Stimulated activated naive CD4-positive, alpha-beta T cell treated with Interleukin-2 at 50 U/mL for 16 hours (primary cell): ENCODE data around the gene SPOUT1.
"Not testable (repeated sequence)": the region's sequence is repeated elsewhere in the genome, so short reads cannot be mapped to it uniquely, and the experiment has no call there.

Source experiments
- DNase-seq: peaks from one replicate; lab custom pipeline; 2025; lab: John Stamatoyannopoulos, UW

SPOUT1 gene, protein sequence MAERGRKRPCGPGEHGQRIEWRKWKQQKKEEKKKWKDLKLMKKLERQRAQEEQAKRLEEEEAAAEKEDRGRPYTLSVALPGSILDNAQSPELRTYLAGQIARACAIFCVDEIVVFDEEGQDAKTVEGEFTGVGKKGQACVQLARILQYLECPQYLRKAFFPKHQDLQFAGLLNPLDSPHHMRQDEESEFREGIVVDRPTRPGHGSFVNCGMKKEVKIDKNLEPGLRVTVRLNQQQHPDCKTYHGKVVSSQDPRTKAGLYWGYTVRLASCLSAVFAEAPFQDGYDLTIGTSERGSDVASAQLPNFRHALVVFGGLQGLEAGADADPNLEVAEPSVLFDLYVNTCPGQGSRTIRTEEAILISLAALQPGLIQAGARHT

DNA sequence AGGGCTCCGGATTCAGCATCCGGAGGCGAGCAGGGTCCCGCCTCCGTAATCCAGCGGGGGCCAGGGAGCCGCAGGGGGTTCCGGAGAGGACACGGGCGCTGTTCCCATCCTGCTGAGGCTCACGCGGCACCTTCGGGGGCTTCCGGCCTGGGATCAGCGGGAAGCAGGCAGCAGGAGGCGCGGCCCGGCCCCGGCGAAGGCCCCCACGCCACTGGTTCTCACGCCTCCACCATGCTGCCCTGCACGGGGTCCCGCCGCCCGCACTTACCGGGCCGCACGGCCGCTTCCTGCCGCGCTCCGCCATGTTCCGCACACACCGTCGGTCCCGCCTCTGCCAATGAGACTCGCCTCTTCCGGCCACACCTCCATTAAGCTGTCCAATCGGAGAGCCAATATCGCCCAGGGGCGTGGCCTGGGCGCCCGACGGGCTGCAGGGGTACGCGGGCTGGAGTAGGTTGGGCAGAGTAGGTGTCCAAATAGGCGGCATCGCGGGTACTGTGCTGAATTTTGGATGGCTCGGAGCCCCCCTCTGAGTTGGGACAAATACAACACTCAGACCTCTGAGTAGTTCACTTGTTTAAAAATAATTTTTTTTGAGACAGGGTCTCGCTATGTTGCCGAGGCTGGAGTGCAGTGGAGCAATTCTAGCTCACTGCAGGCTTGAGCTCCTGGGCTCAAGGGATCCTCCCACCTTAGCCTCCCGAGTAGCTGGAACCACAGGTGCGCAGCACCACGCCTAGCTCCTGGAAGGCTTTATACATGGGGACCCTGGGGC, at the start of gene SPOUT1:
Gene SPOUT1 (minus strand): TSS at position 318 of the 775 bp plus-strand sequence. CDS start 14 bp downstream, at position 304.
- DNase-seq, result peak; percentile 89

DNA sequence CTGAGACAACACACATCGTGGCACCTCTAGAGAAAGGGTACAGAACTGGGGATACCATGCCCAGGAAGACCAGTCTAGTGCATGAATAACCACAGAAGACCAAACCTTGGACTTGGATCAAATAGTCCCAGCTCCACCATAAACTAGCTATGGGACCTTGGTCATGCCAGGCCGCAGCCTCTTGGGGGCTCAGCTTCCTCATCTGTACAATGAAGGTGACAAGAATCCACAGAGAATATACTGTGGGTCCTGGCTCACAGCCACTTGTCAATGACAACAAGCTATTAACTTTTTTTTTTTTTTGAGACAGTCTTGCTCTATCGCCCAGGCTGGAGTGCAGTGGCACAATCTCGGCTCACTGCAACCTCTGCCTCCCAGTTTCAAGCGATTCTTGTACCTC, 48.3 kb upstream of the SPOUT1 start:
- DNase-seq, result no peak

DNA sequence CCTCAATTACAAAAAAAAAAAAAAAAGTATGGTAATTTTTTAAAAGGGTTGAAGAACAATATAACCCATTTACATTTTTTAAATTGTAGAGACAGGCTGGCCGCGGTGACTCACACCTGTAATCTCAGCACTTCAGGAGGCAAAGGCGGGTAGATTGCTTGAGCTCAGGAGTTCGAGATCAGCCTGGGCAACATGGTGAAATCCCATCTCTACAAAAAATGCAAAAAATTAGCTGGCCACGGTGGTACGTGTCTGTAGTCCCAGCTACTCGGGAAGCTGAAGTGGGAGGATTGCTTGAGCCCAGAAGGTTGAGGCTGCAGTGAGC, 41.3 kb upstream of the SPOUT1 start:
- DNase-seq, result not testable (repeated sequence)

DNA sequence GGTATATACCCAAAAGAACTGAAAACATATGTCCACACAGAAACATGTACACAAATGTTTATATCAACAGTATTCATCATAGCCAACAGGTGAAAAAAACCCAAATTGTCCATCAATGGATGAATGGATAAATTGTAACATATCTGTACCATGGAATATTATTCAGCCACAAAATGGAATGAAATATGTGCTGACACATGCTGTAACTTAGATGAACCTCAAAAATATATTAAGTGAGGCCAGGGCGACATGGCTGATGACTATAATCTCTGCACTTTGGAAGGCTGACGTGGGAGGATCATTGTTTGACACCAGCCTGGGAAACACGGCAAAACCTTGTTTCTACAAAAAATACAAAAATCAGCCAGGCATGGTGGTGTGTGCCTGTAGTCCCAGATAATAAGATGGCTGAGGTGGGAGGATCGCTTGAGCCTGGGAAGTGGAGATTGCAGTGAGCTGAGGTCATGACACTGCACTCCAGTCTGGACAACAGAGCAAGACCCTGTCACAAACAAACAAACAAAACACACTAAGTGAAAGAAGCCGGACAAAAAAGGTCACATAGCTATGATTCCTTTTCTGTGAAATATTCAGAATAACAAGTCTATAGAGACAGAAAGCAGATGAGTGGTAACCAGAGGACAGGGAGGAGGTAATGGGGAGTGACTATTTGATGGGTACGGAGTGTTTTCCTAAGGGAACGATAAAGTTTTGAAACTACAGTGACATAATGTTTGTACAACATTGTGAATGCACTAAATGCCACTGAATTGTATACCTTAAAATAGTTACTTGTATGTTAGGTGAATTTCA, 40.7 kb upstream of the SPOUT1 start:
- DNase-seq, result no peak

DNA sequence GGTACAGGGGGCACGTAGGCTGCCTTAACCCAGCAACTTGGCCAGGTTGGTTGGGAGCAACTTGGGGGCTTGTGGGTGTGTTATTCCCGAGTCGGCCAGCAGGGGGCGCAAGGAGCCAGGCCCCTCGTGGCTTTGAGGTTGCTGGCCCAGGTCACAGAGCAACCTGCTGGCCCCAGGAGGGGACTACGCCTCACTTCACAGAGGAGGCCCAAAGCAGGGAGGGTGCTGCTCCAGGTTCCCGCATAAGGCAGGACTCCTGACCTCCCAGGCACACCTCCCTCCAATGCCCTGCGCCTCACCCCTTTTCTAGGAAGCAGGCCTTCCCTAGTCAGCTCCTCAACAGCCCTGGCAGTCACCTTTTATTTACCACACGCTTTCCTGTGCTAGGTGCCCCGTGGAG, 34.1 kb upstream of the SPOUT1 start:
- DNase-seq, result peak; percentile 77

DNA sequence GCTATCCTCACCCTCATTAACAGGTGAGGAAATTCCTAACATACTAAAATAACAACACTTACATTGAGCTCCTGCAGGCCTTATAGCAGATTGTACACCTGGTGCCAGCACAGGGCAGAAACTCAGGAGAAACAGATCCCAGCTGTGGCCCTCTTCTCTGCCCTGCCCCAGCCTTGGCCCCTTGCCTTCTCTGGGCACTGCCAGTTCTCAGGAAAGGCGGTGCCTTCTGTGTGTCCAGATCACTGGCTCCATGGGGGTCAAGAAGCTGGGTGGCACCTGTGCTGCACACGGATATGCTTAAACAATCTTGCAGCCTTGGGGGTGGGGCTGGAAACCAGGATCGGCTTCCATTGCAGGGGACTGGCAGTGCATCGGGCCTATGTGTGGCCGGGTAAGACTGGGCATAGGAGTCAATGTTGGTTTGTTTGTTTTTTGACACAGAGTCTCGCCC, 32.8 kb upstream of the SPOUT1 start:
- DNase-seq, result no peak

DNA sequence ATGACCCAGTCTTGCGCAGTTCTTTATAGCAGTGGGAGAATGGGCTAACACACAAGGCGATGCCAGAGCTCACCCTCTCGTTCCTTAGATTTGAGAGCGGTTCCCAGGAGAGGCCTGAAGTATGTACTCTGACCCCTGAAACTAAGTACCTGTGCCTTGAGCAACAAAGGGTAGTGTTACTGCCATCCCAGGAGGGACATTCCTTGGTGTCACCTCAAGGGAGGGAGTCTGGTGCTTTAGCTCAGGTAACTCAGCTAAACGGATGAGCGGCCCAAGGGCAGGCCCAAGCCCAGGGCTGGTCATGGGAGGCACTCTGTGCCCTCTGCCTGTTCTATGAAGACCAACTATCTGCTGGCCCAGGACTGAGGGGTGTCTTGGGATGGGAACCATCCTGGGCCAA, 31.9 kb upstream of the SPOUT1 start:
- no peak for DNase-seq

DNA sequence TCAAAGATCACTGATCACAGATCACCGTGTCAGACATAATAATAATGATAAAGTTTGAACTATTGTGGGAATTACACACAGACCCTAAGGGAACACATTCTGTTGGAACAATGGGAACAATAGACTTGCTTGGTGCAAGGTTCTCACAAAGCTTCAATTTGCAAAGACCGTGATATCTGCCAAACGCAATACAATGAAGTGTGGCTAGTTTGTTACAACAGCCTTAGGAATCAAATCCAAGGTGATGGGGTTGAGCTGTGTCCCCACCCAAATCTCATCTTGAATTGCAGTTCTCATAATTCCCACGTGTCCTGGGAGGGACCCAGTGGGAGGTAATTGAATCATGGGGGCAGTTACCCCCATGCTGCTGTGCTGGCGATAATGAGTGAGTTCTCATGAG, 31.3 kb upstream of the SPOUT1 start:
- DNase-seq, result no peak

DNA sequence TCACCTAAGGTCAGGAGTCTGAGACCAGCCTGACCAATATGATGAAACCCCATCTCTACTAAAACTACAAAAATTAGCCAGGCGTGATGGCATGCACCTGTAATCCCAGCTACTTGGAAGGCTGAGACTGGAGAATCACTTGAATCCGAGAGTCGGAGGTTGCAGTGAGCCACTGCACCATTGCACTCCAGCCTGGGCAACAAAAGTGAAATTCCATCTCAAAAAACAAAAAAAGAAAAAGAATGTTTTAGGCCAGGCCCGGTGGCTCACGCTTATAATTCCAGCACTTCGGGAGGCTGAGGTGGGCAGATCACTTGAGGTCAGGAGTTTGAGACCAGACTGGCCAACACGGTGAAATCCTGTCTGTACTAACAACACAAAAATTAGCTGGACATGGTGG, 28.9 kb upstream of the SPOUT1 start:
- DNase-seq, result not testable (repeated sequence)

DNA sequence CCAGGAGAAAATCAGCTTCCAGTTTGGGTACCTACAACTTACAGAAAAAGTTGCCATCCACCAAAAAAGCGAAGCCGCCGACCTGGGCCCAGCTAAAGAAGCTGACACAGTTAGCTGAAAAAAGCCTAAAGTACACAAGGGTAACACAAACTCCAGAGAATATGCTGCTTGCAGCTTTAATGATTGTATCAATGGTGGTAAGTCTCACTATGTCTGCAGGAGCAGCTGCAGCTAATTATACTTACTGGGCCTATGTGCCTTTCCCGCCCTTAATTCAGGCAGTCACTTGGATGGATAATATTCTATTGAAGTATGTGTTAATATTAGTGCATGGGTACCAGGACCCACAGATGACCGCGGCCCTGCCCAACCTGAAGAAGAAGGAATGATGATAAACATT, 24.9 kb upstream of the SPOUT1 start:
- not testable (repeated sequence) for DNase-seq

DNA sequence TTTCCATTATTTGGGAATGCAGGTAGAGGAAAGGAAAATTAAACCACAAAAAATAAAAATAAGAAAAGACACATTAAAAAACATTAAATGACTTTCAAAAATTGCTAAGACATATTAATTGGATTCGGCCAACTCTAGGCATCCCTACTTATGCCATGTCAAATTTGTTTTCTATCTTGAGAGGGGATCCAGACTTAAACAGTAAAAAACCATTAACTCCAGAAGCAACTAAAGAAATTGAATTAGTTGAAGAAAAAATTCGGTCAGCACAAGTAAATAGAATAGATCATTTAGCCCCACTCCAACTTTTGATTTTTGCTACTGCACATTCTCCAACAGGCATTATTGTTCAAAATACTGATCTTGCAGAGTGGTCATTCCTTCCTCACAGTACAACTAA, 23.1 kb upstream of the SPOUT1 start:
- not testable (repeated sequence) for DNase-seq

DNA sequence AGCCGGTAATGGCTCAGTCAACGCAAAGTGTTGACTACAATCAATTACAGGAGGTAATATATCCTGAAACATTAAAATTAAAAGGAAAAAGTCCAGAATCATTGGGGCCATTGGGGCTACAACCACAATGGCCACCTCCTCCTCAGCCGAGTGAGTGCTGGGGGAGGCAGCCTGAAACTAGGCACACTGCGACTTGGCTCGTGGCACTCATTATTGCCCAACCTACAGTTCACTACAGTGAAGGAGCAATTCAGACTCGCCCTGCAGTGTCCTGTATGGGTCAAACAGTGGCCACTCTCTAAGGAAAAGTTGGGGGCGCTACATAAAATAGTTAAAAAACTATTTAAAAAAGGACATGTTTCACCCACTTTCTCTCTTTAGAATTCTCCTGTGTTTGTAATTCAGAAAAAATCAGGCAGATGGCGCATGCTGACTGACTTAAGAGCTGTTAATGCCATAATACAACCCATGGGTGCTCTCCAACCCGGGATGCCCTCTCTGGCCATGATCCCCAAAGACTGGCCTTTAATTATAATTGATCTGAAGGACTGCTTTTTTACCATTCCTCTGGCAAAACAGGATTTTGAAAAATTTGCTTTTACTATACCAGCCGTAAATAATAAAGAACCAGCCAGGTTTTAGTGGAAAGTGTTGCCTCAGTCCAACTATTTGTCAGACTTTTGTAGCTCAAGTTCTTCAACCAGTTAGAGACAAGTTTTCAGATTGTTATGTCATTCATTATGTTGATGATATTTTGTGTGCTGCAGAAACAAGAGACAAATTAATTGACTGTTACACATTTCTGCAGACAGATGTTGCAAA, 22.4 kb upstream of the SPOUT1 start:
- not testable (repeated sequence) for DNase-seq

DNA sequence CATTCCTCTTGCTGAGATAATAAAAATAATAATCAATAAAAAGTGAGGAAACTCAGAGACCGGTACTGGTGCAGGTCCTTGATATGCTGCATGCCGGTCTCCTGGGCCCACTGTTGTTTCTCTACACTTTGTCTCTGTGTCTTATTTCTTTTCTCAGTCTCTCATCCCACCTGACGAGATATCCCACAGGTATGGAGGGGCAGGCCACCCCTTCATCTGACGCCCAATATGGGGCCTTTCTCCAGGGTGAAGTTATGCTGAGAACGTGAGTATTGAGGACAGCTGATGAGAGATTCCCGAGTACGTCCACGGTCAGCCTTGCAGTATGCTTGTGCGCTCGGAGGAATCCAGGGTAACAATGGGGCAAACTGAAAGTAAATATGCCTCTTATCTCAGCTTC, 21.4 kb upstream of the SPOUT1 start:
- not testable (repeated sequence) for DNase-seq

DNA sequence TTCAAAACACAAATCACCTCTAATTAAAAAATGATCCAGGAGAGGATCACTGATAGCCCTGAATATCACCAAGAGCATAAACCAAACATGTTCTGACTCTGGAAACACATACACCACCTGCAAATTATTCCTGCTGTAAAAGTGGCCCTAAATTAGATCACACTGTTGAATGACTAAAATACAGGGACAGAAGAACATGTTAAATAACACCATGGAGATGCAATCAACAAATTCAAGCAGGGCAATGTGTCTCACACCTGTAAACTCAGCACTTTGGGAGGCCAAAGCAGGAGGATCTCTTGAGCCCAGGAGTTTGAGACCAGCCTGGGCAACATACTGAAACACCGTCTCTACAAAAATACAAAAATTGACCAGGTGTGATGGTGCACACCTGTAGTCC, 18.2 kb upstream of the SPOUT1 start:
- no peak for DNase-seq

DNA sequence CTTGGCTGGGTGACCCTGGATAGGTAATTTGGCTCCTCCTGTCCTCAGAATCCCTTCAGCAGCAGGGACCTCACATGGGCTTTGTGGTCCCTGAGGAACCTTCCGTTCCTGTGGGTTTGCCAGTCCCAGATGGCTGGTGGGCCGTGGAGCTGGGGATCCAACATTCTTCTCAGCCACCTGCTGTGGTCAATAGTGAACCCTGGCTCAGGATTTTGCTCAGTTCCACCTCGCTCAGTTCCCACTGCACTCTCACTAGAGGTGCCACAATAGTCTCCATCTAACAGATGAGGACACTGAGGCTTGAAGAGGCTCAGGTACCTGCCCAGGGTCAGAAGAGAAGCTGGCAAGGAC, 17.1 kb upstream of the SPOUT1 start:
- DNase-seq, result no peak

DNA sequence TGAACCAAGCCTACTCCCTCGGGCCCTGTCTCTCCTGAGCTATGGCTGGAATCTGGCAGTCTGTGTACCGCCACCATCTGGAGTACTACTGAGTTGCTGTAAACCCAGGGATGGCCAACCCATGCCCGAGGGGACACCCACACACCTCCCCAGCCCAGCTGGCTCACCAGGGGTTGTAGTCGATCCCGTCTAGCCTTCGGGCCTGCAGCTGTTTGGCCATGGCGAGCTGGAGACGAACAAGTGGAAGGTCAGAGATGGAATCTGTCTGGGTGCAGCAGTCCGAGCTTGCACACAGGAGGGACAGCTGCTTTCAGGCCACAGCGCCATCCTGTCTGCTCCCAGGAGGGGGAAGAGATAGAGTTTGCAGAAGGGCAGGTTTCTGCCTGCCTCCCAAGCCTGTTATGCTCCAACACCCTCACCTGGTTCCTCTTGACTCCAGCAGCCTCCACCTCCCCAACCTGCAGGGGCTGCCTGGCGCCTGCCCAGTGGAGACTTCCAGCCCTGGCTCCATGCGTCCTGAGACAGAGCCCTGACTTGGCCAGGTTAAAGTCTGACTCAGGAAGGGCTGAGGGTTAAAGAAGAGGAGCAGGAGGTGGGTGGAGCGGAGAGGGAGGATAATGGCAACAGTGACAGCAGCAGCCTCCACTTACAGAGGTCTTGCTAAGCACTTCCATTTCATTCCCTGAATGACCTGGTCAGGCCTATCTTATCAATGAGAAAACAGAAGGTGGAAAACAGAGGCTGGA, 15.8 kb upstream of the SPOUT1 start:
- DNase-seq, result no peak

DNA sequence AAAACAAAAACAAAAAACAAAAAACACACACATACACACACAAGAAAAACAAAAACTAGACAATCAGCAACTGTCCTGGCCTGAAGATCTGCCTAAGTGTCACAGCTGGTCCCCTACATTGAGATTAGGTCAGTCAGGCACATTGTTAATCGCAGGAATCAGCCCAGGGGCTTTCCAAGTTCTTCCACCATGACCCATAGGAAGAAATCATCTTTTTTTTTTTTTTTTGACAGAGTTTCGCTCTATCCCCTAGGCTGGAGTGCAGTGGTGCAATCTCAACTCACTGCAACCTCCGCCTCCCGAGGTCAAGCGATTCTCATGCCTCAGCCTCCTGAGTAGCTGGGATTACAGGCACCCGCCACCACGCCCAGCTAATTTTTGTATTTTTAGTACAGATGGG, 13.6 kb upstream of the SPOUT1 start:
- not testable (repeated sequence) for DNase-seq

DNA sequence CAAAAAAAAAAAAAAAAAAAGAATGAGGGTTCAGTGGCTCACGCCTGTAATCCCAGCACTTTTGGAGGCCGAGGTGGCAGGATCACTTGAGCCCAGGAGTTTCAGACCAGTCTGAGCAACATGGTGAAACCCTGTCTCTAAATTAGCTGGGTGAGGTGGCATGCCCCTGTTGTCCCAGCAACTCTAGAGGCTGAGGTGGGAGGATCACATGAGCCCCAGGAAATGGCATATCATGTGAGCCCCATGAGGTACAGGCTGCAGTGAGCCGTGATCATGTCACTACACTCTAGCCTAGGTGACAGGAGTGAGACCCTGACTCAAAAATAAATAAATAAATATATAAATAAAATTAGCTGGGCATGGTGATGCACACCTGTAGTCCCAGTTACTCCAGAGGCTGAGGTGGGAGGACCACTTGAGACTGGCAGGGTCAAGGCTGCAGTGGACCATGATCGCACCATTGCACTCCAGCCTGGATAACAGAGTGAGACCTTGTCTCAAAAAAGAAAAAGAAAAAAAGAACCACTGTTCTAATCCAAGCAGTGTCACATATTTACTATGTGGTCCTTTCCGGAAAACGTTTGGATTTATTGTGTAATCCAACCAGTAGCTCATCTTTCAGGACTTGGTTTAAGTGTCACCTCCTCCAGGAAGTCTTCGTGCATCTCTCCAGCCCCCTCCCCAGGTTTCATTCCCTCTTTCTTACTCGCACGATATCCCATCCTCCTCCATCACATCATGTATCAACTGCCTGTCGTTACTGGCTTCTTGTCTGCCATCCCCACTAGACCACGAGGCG, 12.3 kb upstream of the SPOUT1 start:
- no peak for DNase-seq

DNA sequence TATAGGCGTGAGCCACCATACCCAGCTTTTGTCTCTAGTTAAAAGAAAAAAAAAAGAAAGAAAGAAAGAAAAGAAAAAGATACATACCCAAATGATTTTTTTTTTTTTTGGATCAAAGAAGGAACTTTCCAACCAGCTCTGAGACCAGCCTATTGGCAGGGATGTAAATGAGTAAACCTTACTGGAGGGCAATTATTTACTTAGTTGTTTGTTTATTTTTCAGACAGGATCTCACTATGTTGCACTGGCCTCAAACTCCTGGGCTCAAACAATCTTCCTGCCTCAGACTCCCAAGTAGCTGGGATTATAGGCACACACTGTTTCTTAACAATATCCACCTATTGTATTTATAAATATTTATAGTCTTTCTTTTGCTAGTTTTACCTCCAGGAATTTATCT, 10.9 kb upstream of the SPOUT1 start:
- DNase-seq, result no peak

DNA sequence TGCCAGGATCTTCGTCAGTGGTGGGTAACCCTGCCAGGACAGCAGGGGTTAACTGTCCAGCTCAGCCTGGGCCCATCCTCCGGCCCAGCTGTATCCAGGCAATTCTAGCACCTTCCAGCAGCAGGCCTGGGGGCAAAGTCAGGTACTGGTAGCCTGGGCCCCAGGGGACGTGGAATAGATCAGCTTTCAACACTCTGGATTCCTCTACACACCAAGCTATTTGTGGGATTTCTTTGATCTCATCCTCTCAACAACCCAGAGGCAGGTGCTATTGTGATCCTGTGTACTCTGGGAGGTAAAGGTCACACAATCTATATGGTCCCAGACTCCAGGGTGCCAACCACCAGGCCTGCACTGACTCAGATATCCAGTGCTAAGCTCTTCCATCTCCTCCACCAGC, 8.7 kb upstream of the SPOUT1 start:
- DNase-seq, result no peak
